Mucosa of rectum (tissue), 2 donors: ENCODE data around the gene LARGE1.

Source experiments
- H3K27ac ChIP-seq, 2 donors: one replicate each; pipeline ENCODE4 v1.7.0; 2013; ENCODE audit warnings: inconsistent platforms in 2 of 2, low read depth in 2 of 2, low read length in 2 of 2
- H3K27me3 ChIP-seq, 2 donors: one replicate each; pipeline ENCODE4 v1.7.0; 2013; ENCODE audit warnings: low read length in 2 of 2; ENCODE audit not compliant: control insufficient read depth in 2 of 2, insufficient read depth in 2 of 2
- H3K36me3 ChIP-seq, 2 donors: one replicate each; pipeline ENCODE4 v1.7.0; 2013; ENCODE audit warnings: low read length in 2 of 2; ENCODE audit not compliant: control insufficient read depth in 2 of 2, insufficient read depth in 2 of 2
- H3K4me1 ChIP-seq, 2 donors: one replicate each; pipeline ENCODE4 v1.7.0; 2013; ENCODE audit warnings: low read length in 2 of 2, mild to moderate bottlenecking in 1 of 2; ENCODE audit not compliant: control insufficient read depth in 2 of 2, insufficient read depth in 2 of 2
- H3K4me3 ChIP-seq, 2 donors: one replicate each; pipeline ENCODE4 v1.7.0; 2013; ENCODE audit warnings: low read length in 2 of 2
- H3K9ac ChIP-seq, 2 donors: one replicate each; pipeline ENCODE4 v1.7.0; 2013; ENCODE audit warnings: low read length in 2 of 2, low read depth in 1 of 2, mild to moderate bottlenecking in 1 of 2
- H3K9me3 ChIP-seq, 2 donors: one replicate each; pipeline ENCODE4 v1.7.0; 2013; ENCODE audit warnings: low read length in 2 of 2; ENCODE audit not compliant: control insufficient read depth in 2 of 2
- donor health status: healthy.
- donor health status: Normal muscosa, but diverticular disease.

Gene LARGE1

GRCh38 chr22:33328789-33329296 is 591.4 kb downstream of the LARGE1 start:
- peaks cover 3 to 16% of the 10 kb centered on the region in 2 donors for H3K4me1 ChIP-seq
- no peaks in the 10 kb centered on the region for H3K27me3 ChIP-seq
- H3K27ac ChIP-seq = peak overlapping the region; percentile 26 to 62
- no peak overlapping the region for H3K9ac ChIP-seq
- no peaks in the 10 kb centered on the region for H3K36me3 ChIP-seq
- no peak overlapping the region for H3K4me3 ChIP-seq
- no peaks in the 10 kb centered on the region for H3K9me3 ChIP-seq

DNA sequence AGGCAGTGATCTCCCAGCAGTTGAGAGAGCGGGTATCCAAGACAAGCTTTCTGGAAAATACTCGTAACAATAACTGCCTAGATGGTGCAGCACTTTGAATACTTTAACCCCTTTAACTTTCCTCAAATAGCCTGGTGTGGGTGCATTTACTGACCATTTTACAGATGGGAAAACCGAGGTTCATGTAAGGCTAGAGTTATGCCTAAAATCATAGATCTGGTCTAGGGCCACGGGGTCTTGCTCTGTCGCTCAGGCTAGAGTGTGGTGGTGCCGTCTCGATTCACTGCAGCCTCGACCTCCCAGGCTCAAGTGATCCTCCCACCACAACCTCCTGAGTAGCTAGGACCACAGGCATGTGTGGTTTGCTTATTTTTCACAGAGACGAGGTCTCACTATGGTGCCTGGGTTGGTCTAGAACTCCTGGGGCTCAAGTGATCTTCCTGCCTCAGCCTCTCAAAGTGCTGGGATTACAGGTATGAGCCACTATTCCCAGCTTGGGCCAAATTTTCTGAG is 592.9 kb downstream of the LARGE1 start:
- Histone ChIP-seq H3K9ac (no peak overlapping the region), H3K4me1 (peaks cover 3 to 10% of the 10 kb centered on the region in 2 donors), H3K9me3 (no peaks in the 10 kb centered on the region), H3K27ac (no peak overlapping the region), H3K36me3 (no peaks in the 10 kb centered on the region), H3K27me3 (no peaks in the 10 kb centered on the region), H3K4me3 (no peak overlapping the region)

GRCh38 chr22:33326540-33327295 is 593.6 kb downstream of the LARGE1 start:
- H3K9me3 ChIP-seq = no peaks in the 10 kb centered on the region
- no peaks in the 10 kb centered on the region for H3K36me3 ChIP-seq
- H3K27ac ChIP-seq = no peak overlapping the region
- no peak overlapping the region for H3K9ac ChIP-seq
- H3K4me3 ChIP-seq = no peak overlapping the region
- H3K27me3 ChIP-seq = no peaks in the 10 kb centered on the region
- H3K4me1 ChIP-seq = peaks cover 3 to 10% of the 10 kb centered on the region in 2 donors

- no peak overlapping the region for H3K9ac ChIP-seq
- no peaks in the 10 kb centered on the region for H3K36me3 ChIP-seq
- H3K4me1 ChIP-seq = peaks cover 3 to 9% of the 10 kb centered on the region in 2 donors
- no peaks in the 10 kb centered on the region for H3K27me3 ChIP-seq
- H3K4me3 ChIP-seq = no peak overlapping the region
- H3K27ac ChIP-seq = no peak overlapping the region
- H3K9me3 ChIP-seq = no peaks in the 10 kb centered on the region
Observed at GRCh38 chr22:33325232-33326004, 594.9 kb downstream of the LARGE1 start.

DNA sequence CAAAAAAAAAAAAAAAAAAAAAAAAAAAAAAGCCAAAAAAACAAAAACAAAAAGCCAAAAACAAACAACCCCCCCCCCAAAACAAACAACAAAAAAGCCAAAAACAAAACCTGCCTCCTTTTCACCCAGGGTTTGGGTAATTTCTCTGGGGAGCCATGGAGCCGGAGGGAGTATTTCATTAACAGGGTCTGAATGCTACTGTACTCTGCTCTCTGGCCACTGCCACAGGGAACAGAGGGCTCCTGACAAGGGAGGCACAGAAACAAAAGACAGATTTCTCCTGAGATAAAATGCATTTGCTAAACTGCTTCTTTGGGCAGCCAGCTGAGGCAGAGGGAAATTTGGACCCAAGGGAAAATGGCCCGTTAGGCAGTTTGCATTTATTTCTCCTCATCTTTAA is 596.0 kb downstream of the LARGE1 start:
- H3K9me3 ChIP-seq = no peaks in the 10 kb centered on the region
- H3K4me1 ChIP-seq = peaks cover 0 to 4% of the 10 kb centered on the region in 2 donors
- no peak overlapping the region for H3K9ac ChIP-seq
- H3K4me3 ChIP-seq = no peak overlapping the region
- no peak overlapping the region for H3K27ac ChIP-seq
- no peaks in the 10 kb centered on the region for H3K36me3 ChIP-seq
- H3K27me3 ChIP-seq = no peaks in the 10 kb centered on the region

DNA sequence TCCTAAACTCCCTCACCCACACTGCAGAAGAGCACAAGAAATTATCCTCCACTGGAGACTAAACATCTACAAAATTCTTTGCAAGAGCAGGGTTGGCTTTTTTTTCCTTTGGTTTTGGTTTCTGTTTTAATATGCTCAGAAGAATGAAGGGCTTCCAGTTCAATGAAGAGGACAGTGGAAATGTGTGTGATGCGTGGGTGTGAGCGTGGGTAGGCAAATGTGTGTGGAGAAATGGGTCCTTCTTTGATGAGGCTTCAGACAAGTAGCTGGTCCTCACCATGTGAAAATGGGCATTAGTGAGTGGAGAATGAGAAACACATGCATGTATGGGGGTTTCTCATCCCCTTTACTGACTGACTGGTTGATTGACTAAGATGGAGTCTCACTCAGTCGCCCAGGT is 598.8 kb downstream of the LARGE1 start:
- Histone ChIP-seq H3K27me3 (no peaks in the 10 kb centered on the region), H3K4me1 (no peaks in the 10 kb centered on the region), H3K9me3 (no peaks in the 10 kb centered on the region), H3K4me3 (no peak overlapping the region), H3K27ac (no peak overlapping the region), H3K9ac (no peak overlapping the region), H3K36me3 (no peaks in the 10 kb centered on the region)

DNA sequence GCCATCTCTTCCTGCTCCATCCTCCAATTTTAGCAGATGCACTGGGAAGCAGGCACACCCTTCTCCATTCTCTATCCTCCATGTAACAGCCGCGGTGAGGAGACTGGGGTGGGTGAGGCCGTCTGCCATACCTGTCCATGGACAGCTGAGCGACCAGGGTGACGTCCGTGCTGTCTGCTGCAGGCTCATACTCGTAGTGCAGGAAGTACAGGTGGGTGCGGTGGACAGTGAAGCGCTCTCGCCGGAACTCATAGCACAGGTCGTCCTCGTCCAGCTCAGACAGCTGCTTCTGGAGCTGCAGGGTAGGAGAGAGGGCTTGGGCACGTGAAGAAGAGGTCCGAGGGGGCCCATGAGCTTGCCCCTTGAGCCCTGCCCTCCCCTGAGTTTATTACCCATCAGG is 604.3 kb downstream of the LARGE1 start:
- H3K9ac ChIP-seq = no peak overlapping the region
- H3K9me3 ChIP-seq = no peaks in the 10 kb centered on the region
- H3K27me3 ChIP-seq = no peaks in the 10 kb centered on the region
- H3K4me3 ChIP-seq = no peak overlapping the region
- no peaks in the 10 kb centered on the region for H3K4me1 ChIP-seq
- no peak overlapping the region for H3K27ac ChIP-seq
- peaks cover 4 to 11% of the 10 kb centered on the region in 2 donors for H3K36me3 ChIP-seq

- no peaks in the 10 kb centered on the region for H3K9me3 ChIP-seq
- H3K4me1 ChIP-seq = no peaks in the 10 kb centered on the region
- H3K36me3 ChIP-seq = peaks cover 4 to 13% of the 10 kb centered on the region in 2 donors
- H3K9ac ChIP-seq = no peak overlapping the region
- H3K27ac ChIP-seq = no peak overlapping the region
- no peak overlapping the region for H3K4me3 ChIP-seq
- no peaks in the 10 kb centered on the region for H3K27me3 ChIP-seq
Observed at GRCh38 chr22:33315117-33315516, 605.2 kb downstream of the LARGE1 start.

GRCh38 chr22:33314316-33314715 is 606.0 kb downstream of the LARGE1 start:
- Histone ChIP-seq H3K36me3 (peaks cover 4 to 16% of the 10 kb centered on the region in 2 donors), H3K4me3 (no peak overlapping the region), H3K9me3 (no peaks in the 10 kb centered on the region), H3K27ac (no peak overlapping the region), H3K27me3 (no peaks in the 10 kb centered on the region), H3K4me1 (no peaks in the 10 kb centered on the region), H3K9ac (no peak overlapping the region)

DNA sequence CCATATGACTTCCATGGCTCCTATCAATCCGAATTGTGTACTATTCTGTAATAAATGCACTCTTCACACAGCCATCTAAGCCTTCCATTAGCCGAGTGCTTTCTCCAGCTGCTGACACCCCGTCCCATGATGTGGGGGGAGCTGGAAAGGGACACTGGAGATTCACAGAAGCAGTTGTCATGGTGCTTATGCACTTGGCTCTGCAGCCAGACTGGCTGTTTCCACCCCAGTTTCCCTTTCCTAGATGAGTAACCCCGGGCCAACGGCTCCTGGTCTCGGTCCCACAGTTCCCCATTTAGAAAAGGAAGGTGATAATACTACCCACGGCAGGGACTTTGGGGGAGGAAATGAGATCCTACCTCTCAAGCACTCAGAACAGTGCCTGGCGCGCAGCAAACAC is 617.2 kb downstream of the LARGE1 start:
- H3K4me1 ChIP-seq = no peaks in the 10 kb centered on the region
- no peaks in the 10 kb centered on the region for H3K27me3 ChIP-seq
- no peak overlapping the region for H3K27ac ChIP-seq
- peaks cover 0 to 5% of the 10 kb centered on the region in 2 donors for H3K36me3 ChIP-seq
- H3K4me3 ChIP-seq = no peak overlapping the region
- H3K9ac ChIP-seq = no peak overlapping the region
- H3K9me3 ChIP-seq = no peaks in the 10 kb centered on the region
